GM12878 (cell line): ENCODE measurements around the gene TBXAS1. TPM values are rescaled to one million over a fixed set of nuclear protein-coding genes. Genes with fewer than 3 reads are reported as not detected.
A peak's percentile ranks its signal among the peaks of the same experiment; 100 is the strongest.

Source experiments
- ATAC-seq: fragments of 200-7000 bp; cut with Tn5 transposase; 3 replicates; pipeline ENCODE4 v1.9.1; 2020; ENCODE audit warnings: mild to moderate bottlenecking, moderate library complexity
- BruUV-seq: library from RNA; stranded (reverse); fragments of 400-500 nt; replicated peaks from 2 replicates; lab custom pipeline; 2021; lab: Mats Ljungman, UMichigan
- CTCF ChIA-PET: fragments of 300-600 bp; sonication (Branson Sonifier 250); formaldehyde crosslinking; extraction: SDS; loops from one replicate; lab custom pipeline; 2021; ENCODE audit warnings: inconsistent platforms; lab: Yijun Ruan, JAX
- POLR2A ChIA-PET: fragments of 350-600 bp; formaldehyde crosslinking; extraction: SDS; loops from one replicate; lab custom pipeline; 2021; ENCODE audit warnings: inconsistent platforms; lab: Charles Lee
- RAD21 ChIA-PET: fragments of 300-600 bp; sonication (Branson Sonifier 250); formaldehyde crosslinking; loops from one replicate; lab custom pipeline; 2023; ENCODE audit warnings: antibody characterized with exemption; ENCODE audit not compliant: unreplicated experiment; lab: Charles Lee
- SMC1A ChIA-PET: fragments of 300-600 bp; sonication (Branson Sonifier 250); formaldehyde crosslinking; loops from one replicate; lab custom pipeline; 2023; ENCODE audit not compliant: unreplicated experiment, uncharacterized antibody; lab: Charles Lee
- DNase-seq: peaks from one replicate; pipeline ENCODE4 v3.0.0-alpha.2; 2011; ENCODE audit warnings: low read depth, low spot score
- FAIRE-seq: peaks from 3 replicates; lab custom pipeline; 2011; peaks lifted over from hg19 to GRCh38; lab: Jason Lieb, UNC
- H2AFZ ChIP-seq: 2 replicates; pipeline ENCODE4 v1.6.0; 2011; ENCODE audit warnings: low read depth, low read length, control low read depth; ENCODE audit not compliant: control insufficient read depth
- H3K27ac ChIP-seq: 2 replicates; pipeline ENCODE4 v1.5.1; 2011; ENCODE audit warnings: control low read depth; ENCODE audit not compliant: control insufficient read depth, insufficient read depth
- H3K27me3 ChIP-seq, 2 experiments: replicated peaks in 1 of 2; 2 replicates each; pipeline versions ENCODE4 v1.6.0 to v1.6.1; 2011; ENCODE audit warnings: low read length in 1 of 2; ENCODE audit not compliant: control insufficient read depth in 2 of 2, insufficient read depth in 2 of 2
- H3K36me3 ChIP-seq, 2 experiments: 2 replicates each; pipeline ENCODE4 v1.5.1; 2011; ENCODE audit warnings: low read length in 1 of 2; ENCODE audit not compliant: control insufficient read depth in 2 of 2, insufficient read depth in 2 of 2
- H3K4me1 ChIP-seq: 2 replicates; pipeline ENCODE4 v1.6.1; 2011; ENCODE audit warnings: mild to moderate bottlenecking, low read length, moderate library complexity, mixed read lengths; ENCODE audit not compliant: control insufficient read depth, insufficient read depth
- H3K4me2 ChIP-seq: 2 replicates; pipeline ENCODE4 v1.6.0; 2011; ENCODE audit warnings: control low read depth; ENCODE audit not compliant: control insufficient read depth, insufficient read depth
- H3K4me3 ChIP-seq: fragments of 200-600 bp; sonication (generic); 2 replicates; pipeline ENCODE4 v1.5.1; 2016
- H3K79me2 ChIP-seq: 2 replicates; pipeline ENCODE4 v1.6.0; 2011; ENCODE audit warnings: low read length; ENCODE audit not compliant: control insufficient read depth, insufficient read depth
- H3K9ac ChIP-seq: 2 replicates; pipeline ENCODE4 v1.8.0; 2011; ENCODE audit warnings: low read length, control low read depth, mixed read lengths; ENCODE audit not compliant: control insufficient read depth, insufficient read depth
- H3K9me3 ChIP-seq: replicated peaks from 3 replicates; pipeline ENCODE4 v1.5.1; 2011; ENCODE audit warnings: mild to moderate bottlenecking, low read length; ENCODE audit not compliant: control insufficient read depth, insufficient read depth
- H4K20me1 ChIP-seq: 2 replicates; pipeline ENCODE4 v1.6.0; 2011; ENCODE audit not compliant: control insufficient read depth, insufficient read depth
- CHD4 ChIP-seq: fragments of 200-600 bp; sonication (generic); IDR thresholded peaks from 2 replicates; pipeline ENCODE4 v1.6.1; 2016; ENCODE audit warnings: mild to moderate bottlenecking
- E2F4 ChIP-seq: IDR thresholded peaks from 2 replicates; pipeline ENCODE4 v1.6.1; 2012; ENCODE audit warnings: low read depth, low read length, improper control_type of control experiment
- EED ChIP-seq: sonication (generic); IDR thresholded peaks from 2 replicates; pipeline ENCODE4 v1.6.1; 2016; ENCODE audit warnings: antibody characterized with exemption, low read depth
- FOXK2 ChIP-seq: fragments of 450-650 bp; IDR thresholded peaks from 2 replicates; pipeline ENCODE4 v1.6.1; 2017; ENCODE audit warnings: mild to moderate bottlenecking, moderate library complexity
- NFIC ChIP-seq: IDR thresholded peaks from 2 replicates; pipeline ENCODE4 v1.6.1; 2012; ENCODE audit warnings: low read depth, mild to moderate bottlenecking, inconsistent platforms, low read length, moderate library complexity
- NRF1 ChIP-seq: conservative IDR thresholded peaks from 2 replicates; pipeline ENCODE4 v1.6.1; 2011; ENCODE audit warnings: mild to moderate bottlenecking, low read depth, low read length, improper control_type of control experiment
- POLR2A ChIP-seq: IDR thresholded peaks from 2 replicates; pipeline ENCODE4 v1.6.1; 2011; ENCODE audit warnings: low read depth, mild to moderate bottlenecking, low read length
- POLR2AphosphoS2 ChIP-seq: IDR thresholded peaks from 2 replicates; pipeline ENCODE4 v1.6.1; 2011; ENCODE audit warnings: low read depth, mild to moderate bottlenecking, low read length, improper control_type of control experiment, moderate library complexity
- RUNX3 ChIP-seq: IDR thresholded peaks from 2 replicates; pipeline ENCODE4 v1.6.1; 2012; ENCODE audit warnings: low read length, inconsistent platforms
- SMC3 ChIP-seq: IDR thresholded peaks from 2 replicates; pipeline ENCODE4 v1.6.1; 2011; ENCODE audit warnings: low read length, improper control_type of control experiment, borderline replicate concordance
- WGBS: methylation state at CpG from one replicate; pipeline ENCODE4 v1.1.6; 2016; ENCODE audit warnings: low lambda C conversion rate; ENCODE audit not compliant: insufficient replicate concordance, insufficient coverage; ENCODE audit errors: missing lambda C conversion rate; 5-methylcytosine and 5-hydroxymethylcytosine counted together
- in situ Hi-C: fragments of 300-500 bp; cut with MboI; formaldehyde crosslinking; loops from 9 replicates; pipeline ENCODE4 v1.14.3; 2018; ENCODE audit warnings: mixed read lengths
- intact Hi-C: fragments of 100-400 bp; cut with micrococcal nuclease; formaldehyde crosslinking; loops from one replicate; pipeline ENCODE4 v1.14.2; 2022; ENCODE audit not compliant: unreplicated experiment
- polyA plus RNA-seq, 11 experiments: library from polyadenylated mRNA; depleted of rRNA in 4 of 11; unstranded in 6 of 11; stranded (reverse) in 5 of 11; fragments of >200 nt; fragmentation: Nextera tagmentation in 4 of 11; fragmentation: Illumina TruSeq in 1 of 11; extraction: Ambion mirVana in 4 of 11; extraction: Trizol in 1 of 11; gene quantifications; 1 replicate in 1 of 11; 2 replicates in 10 of 11; pipeline versions ENCODE4 v1.2.1 to v1.2.3, GENCODE V29; 2011 to 2016; ENCODE audit warnings: inconsistent platforms in 2 of 11, missing spikeins in 2 of 11, low read depth in 1 of 11
- total RNA-seq, 4 experiments: library from RNA; depleted of rRNA in 3 of 4; stranded (reverse); fragments of >200 nt in 3 of 4; fragmentation: Illumina TruSeq in 1 of 4; extraction: Trizol in 1 of 4; gene quantifications; 2 replicates each; pipeline versions ENCODE4 v1.2.1 to v1.2.3, GENCODE V29; 2013 to 2021
- TF ChIP-seq, protein P1 (sequence below): fragments of 450-650 bp; IDR thresholded peaks from 2 replicates; pipeline ENCODE4 v1.6.1; 2017; ENCODE audit warnings: low read depth, mild to moderate bottlenecking, moderate library complexity
- TF ChIP-seq, protein P2 (sequence below): fragments of 450-650 bp; IDR thresholded peaks from 2 replicates; pipeline ENCODE4 v1.6.1; 2018; ENCODE audit warnings: borderline replicate concordance, mild to moderate bottlenecking; ENCODE audit not compliant: partially characterized antibody
- TF ChIP-seq, protein P3 (sequence below): fragments of 450-650 bp; IDR thresholded peaks from 2 replicates; pipeline ENCODE4 v1.6.1; 2017; ENCODE audit warnings: antibody characterized with exemption, mild to moderate bottlenecking, moderate library complexity
- TF ChIP-seq, protein P4 (sequence below): fragments of 450-650 bp; IDR thresholded peaks from 2 replicates; pipeline ENCODE4 v1.6.1; 2014; ENCODE audit warnings: mild to moderate bottlenecking

The TBXAS1 gene
- total and polyA plus RNA-seq, 10 of the 15 experiments (the other 5 are each of a cell fraction or from before 2014, with no cell fraction given): 1.5 to 32.7 (median 16.3) TPM

- H3K36me3 ChIP-seq: no peaks in the 10 kb centered on the region
- H3K79me2 ChIP-seq: no peaks in the 10 kb centered on the region
- H3K9ac ChIP-seq: no peak overlapping the region
- H3K9me3 ChIP-seq: no peaks in the 10 kb centered on the region; the same call in 2 of the 3 replicates
- no peak overlapping the region for H3K27ac ChIP-seq
- peaks cover 20% of the 10 kb centered on the region for H3K4me1 ChIP-seq
- in situ Hi-C loops (no loop called here), intact Hi-C loops (no loop called here)
- DNase-seq: no peak
- POLR2A ChIA-PET: interaction anchor here (0.6 to 0.7 kb wide), 3 partner anchors 76 to 286 kb away, joined by 4 to 8 read pairs (median 4); no protein-coding TSS in a partner anchor
- H3K27me3 ChIP-seq: no peaks in the 10 kb centered on the region
- H4K20me1 ChIP-seq: no peaks in the 10 kb centered on the region
- FAIRE-seq: peak; percentile 70
- WGBS: 92% methylated on average over 2 of the region's 2 CpGs
- RAD21 ChIA-PET: interaction anchor here (1.3 kb wide), 1 partner anchor 154 kb away, joined by 6 read pairs; no protein-coding TSS in a partner anchor
- H3K4me2 ChIP-seq: no peak overlapping the region
- no peak overlapping the region for H2AFZ ChIP-seq
- peak; percentile 48 for ATAC-seq
- SMC1A ChIA-PET: interaction anchor here (1.4 kb wide), 1 partner anchor 11 kb away, joined by 3 read pairs; no protein-coding TSS in a partner anchor
- CTCF ChIA-PET: interaction anchor here (0.7 to 0.9 kb wide), 2 partner anchors 154 to 183 kb away, joined by 3 read pairs; no protein-coding TSS in a partner anchor
- H3K4me3 ChIP-seq: no peak overlapping the region
- no TSS peak for BruUV-seq
- TF ChIP-seq RUNX3 (peak; percentile 68), POLR2AphosphoS2 (no peak), FOXK2 (no peak), NRF1 (no peak), E2F4 (no peak), CHD4 (no peak), NFIC (no peak), SMC3 (no peak), POLR2A (no peak), EED (peak; percentile 69)
- TF ChIP-seq, protein P1, sequence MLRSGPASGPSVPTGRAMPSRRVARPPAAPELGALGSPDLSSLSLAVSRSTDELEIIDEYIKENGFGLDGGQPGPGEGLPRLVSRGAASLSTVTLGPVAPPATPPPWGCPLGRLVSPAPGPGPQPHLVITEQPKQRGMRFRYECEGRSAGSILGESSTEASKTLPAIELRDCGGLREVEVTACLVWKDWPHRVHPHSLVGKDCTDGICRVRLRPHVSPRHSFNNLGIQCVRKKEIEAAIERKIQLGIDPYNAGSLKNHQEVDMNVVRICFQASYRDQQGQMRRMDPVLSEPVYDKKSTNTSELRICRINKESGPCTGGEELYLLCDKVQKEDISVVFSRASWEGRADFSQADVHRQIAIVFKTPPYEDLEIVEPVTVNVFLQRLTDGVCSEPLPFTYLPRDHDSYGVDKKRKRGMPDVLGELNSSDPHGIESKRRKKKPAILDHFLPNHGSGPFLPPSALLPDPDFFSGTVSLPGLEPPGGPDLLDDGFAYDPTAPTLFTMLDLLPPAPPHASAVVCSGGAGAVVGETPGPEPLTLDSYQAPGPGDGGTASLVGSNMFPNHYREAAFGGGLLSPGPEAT: no peak
- TF ChIP-seq, protein P2, sequence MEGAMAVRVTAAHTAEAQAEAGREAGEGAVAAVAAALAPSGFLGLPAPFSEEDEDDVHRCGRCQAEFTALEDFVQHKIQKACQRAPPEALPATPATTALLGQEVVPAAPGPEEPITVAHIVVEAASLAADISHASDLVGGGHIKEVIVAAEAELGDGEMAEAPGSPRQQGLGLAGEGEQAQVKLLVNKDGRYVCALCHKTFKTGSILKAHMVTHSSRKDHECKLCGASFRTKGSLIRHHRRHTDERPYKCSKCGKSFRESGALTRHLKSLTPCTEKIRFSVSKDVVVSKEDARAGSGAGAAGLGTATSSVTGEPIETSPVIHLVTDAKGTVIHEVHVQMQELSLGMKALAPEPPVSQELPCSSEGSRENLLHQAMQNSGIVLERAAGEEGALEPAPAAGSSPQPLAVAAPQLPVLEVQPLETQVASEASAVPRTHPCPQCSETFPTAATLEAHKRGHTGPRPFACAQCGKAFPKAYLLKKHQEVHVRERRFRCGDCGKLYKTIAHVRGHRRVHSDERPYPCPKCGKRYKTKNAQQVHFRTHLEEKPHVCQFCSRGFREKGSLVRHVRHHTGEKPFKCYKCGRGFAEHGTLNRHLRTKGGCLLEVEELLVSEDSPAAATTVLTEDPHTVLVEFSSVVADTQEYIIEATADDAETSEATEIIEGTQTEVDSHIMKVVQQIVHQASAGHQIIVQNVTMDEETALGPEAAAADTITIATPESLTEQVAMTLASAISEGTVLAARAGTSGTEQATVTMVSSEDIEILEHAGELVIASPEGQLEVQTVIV: no peak
- TF ChIP-seq, protein P3, sequence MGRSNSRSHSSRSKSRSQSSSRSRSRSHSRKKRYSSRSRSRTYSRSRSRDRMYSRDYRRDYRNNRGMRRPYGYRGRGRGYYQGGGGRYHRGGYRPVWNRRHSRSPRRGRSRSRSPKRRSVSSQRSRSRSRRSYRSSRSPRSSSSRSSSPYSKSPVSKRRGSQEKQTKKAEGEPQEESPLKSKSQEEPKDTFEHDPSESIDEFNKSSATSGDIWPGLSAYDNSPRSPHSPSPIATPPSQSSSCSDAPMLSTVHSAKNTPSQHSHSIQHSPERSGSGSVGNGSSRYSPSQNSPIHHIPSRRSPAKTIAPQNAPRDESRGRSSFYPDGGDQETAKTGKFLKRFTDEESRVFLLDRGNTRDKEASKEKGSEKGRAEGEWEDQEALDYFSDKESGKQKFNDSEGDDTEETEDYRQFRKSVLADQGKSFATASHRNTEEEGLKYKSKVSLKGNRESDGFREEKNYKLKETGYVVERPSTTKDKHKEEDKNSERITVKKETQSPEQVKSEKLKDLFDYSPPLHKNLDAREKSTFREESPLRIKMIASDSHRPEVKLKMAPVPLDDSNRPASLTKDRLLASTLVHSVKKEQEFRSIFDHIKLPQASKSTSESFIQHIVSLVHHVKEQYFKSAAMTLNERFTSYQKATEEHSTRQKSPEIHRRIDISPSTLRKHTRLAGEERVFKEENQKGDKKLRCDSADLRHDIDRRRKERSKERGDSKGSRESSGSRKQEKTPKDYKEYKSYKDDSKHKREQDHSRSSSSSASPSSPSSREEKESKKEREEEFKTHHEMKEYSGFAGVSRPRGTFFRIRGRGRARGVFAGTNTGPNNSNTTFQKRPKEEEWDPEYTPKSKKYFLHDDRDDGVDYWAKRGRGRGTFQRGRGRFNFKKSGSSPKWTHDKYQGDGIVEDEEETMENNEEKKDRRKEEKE: no peak
- TF ChIP-seq, protein P4, sequence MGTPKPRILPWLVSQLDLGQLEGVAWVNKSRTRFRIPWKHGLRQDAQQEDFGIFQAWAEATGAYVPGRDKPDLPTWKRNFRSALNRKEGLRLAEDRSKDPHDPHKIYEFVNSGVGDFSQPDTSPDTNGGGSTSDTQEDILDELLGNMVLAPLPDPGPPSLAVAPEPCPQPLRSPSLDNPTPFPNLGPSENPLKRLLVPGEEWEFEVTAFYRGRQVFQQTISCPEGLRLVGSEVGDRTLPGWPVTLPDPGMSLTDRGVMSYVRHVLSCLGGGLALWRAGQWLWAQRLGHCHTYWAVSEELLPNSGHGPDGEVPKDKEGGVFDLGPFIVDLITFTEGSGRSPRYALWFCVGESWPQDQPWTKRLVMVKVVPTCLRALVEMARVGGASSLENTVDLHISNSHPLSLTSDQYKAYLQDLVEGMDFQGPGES: no peak
Observed at GRCh38 chr7:139799586-139799985, 29.5 kb upstream of the TBXAS1 start.
